ENCODE results near the gene SIX2.

SIX2 gene

DNA sequence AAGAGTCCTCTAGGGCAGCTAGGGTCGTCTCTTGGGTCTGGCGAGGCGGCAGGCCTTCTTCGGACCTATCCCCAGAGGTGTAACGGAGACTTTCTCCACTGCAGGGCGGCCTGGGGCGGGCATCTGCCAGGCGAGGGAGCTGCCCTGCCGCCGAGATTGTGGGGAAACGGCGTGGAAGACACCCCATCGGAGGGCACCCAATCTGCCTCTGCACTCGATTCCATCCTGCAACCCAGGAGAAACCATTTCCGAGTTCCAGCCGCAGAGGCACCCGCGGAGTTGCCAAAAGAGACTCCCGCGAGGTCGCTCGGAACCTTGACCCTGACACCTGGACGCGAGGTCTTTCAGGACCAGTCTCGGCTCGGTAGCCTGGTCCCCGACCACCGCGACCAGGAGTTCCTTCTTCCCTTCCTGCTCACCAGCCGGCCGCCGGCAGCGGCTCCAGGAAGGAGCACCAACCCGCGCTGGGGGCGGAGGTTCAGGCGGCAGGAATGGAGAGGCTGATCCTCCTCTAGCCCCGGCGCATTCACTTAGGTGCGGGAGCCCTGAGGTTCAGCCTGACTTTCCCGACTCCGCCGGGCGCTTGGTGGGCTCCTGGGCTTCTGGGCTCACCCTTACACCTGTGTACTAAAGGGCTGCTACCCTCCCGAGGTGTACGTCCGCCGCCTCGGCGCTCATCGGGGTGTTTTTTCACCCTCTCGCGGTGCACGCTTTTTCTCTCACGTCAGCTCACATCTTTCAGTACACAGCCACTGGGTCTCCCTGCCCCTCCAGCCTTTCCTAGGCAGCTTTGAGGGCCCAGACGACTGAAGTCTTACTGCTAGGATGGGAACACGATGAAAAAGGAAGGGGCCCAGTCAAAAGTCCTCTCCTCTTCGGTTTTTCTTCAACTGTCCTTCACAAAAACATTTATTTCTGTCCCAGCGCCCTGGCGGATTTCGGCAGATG, 8.1 kb downstream of the SIX2 start:
- no peak for DNase-seq

DNA sequence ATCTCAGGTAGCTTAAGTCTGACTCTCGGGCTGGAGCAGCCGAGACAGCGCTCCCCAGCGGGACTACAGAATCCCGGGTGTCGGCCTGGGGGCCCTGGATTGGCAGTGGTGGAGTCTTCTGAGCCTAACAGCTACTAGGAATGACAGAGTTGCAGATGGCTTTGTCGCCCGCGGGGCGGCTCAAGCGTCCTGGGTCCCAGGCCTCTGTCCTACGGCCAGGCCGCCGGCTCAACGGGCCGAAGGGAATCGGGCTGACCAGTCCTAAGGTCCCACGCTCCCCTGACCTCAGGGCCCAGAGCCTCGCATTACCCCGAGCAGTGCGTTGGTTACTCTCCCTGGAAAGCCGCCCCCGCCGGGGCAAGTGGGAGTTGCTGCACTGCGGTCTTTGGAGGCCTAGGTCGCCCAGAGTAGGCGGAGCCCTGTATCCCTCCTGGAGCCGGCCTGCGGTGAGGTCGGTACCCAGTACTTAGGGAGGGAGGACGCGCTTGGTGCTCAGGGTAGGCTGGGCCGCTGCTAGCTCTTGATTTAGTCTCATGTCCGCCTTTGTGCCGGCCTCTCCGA, 8.8 kb downstream of the SIX2 start:
- DNase-seq, result no peak

GRCh38 chr2:44999540-44999939, 9.7 kb downstream of the SIX2 start:
- no peak for DNase-seq

GRCh38 chr2:44997963-44998362, 11.3 kb downstream of the SIX2 start:
- DNase-seq, result no peak

GRCh38 chr2:44996356-44996755, 12.9 kb downstream of the SIX2 start:
- DNase-seq, result no peak

- DNase-seq, result no peak
These were observed 14.9 kb downstream of the SIX2 start for GRCh38 chr2:44994377-44994776.

DNA sequence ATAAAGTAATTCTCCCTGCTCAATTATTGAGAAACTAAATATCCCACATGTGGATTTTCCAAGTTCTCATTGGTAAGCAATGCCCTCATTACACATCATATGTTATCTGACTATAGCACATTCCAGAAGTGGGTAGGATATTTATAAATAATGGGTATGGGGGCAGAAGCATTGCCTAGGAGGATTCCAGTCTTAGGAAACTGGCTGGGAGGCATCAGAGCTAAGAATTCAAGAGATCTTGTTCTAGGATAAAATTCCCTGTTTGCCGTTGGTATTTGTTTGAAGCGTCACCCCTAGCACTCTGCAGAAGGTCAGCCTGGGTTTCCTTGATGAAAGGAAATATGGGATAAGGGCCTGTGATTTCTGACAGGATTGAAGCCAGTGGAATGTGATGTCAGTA, 20.1 kb downstream of the SIX2 start:
- DNase-seq, result no peak

DNA sequence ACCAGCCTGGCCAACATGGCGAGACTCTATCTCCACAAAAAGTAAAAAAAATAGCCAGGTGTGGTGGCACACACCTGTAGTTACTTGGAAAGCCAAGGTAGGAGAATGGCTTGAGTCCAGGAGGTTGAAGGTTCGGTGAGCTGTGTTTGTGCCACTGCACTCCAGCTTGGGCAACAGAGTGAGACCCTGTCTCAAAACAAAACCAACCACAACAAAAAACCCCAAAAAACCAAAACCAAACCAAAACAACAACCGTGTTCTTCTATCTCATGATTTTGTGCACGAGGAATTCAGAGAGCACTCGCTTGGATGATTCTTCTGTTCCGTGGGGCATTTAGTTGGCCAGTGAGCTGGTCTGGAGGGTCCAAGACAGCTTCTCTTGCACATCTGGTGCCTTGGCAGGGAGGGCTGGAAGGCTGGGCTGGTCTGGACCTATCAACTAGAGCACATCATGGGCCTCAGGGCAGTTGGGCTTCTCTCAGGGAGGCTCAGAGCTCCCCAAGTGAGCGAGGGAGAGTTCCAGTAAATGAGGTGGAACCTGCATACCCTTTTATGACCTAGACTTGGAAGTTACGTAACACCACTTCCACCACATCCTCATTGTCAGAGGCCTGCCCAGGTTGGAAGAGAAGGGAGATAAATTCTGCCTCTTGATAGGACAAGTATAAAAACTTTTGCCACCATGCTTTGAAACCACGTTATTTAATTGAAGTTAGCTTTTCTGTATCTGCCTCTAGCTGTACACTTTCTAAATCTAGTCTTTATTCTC, 25.2 kb downstream of the SIX2 start:
- no peak for DNase-seq

- peak; percentile 69 for DNase-seq
These were observed 27.5 kb downstream of the SIX2 start for GRCh38 chr2:44981714-44982108.

DNA sequence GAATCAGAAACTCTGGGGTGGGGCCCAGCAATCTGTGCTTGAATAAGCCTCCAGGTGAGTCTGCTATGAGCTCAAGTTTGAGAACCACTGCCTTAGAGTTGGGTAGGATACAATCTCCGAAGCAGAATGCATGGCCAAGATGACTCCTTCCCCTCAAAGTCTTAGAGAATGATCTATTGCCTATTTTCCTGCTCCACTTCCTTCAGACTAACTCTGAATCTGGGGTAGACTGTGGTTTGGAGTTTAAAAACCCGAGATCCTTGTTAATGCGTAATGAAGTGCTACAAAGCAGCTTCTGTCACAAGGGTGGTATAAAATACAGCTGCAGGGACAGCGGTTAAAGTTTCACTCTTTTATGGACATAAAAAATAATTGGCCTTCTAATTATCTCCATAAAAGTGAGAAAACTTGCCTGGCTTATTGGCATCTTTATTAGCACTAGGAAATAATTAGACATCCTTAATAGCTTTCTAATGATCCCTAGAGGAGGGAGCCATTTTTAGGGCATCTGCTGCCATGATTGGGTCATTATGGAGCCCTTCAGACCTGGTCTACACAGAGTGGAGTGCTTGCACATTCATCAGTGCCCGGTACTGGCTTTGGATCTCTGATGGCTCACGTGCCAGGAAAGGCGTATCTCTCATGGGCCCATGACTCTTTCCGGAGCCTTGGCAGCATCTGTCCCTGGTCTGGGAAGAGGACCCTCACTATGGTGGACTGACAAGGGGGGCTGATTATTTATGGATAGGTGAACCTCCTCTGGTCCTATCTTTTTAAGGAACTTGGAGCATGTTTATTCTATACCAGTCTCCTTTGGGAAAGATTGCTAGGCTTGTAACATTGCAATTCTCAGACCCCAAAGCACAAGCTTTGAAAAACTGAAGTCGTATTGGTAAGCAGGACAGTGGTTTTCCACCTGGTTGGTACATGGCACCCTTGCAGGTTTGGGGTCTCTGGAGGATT, 28.2 kb downstream of the SIX2 start:
- DNase-seq, result no peak

- no peak for DNase-seq
These were observed 29.7 kb downstream of the SIX2 start for GRCh38 chr2:44979581-44979980.

DNA sequence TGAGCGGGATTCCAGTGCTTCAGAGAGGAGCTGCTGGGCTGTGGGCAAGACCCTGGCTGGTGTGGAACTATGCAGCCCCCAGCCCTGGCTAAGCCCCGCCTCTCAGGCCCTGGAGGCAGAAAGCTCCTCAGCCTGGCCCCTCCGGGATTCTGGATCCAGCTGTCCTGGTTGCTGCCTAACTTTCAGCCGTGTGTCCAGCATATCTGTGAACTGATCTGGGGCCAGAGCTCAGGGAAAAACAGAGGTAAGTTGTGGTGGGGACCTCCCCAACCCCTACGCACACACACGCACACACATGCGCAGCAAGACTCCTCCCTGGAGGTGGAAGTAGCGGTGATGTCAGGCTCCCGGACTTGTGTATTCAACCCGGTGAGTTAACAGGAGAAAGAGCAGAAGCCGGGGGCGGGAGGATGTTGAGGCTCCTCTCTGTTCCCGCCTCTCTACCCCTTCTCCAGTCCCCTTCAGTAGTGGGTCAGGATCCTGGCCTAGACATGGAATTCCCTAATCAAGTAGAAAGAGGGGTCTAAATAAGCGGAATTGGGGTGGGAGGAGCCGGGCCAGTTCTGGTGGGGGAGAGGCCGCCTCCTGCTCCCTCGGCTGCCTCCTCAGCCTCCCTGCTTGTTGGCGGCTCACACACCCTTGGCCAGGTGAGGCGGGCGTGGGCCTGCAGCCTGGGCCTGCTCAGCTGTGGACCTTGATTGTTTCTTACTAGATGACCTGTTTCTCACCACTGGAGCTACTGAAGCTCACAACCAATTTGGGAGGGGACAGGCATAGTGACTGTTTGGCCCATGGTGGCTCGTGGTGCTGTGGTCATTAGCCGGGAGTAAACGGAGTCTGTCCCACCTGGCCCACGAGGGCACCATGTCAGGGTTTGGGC, 33.4 kb downstream of the SIX2 start:
- DNase-seq, result no peak

DNA sequence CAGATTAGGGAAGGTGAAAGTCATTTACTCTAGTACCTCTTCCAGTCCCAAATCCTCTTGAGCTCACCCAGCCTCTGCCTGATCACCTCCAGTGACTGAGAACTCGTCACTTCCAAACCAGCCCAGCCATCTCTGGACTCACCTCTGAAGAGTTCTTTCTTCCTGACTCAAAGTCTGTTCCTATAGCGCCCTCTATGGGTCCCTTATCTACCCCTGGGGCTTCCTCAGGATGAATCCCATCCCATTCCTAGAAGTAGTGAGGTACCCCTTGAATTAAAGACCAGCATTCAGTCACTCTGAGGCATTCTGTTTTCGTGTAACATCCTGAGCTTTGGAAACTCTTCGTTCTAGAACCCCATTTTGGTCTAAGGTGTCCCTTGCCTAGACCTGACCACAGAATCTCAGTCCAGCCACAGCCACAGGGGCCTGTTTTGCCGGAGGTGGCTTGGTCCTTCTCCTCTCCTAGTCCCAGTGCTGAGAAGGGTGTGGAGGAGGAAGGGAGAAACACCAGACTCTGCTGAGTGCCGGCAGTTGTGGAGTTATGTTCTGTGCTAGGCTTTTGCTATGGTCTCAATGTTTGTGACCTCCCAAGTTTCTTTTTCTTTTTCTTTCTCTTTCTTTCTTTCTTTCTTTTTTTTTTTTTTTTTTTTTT, 35.1 kb downstream of the SIX2 start:
- no peak for DNase-seq

DNA sequence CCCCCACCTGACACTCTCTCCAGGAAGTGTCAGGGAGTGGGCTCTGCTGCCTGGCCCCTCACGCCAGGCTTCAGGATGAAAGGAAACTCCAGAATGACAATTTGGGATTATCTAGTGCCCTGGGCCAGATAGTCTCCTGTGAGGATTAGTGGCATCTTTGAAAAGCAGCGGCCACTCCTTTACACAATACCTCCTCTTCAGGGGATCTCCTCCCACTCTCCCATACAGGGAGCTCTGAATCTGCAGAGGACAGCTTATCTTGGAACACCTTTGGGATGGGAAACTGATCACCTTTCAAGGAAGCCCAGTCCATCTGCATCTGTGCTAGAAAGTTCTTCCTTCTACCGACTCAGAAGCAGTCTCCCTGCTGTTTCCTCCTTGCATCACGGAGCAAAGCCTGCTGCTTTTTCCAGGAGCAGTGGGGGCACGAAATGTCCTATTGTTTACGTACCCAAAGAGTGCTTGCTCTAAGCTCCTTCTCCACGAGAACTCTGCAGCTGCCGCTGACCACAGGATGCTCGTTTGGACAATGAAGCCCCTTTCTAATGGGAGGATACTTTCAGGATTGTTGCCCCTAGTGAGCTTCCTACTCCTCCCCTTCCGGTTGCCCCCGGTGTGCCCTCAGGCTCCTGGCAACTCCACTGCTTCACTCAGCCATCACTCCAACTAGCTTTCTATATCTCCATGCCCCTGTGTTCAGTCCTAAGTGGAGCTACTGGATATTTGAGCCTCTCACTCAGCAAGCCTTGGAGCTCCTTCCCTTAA, 36.3 kb downstream of the SIX2 start:
- no peak for DNase-seq

GRCh38 chr2:44970846-44971450, 38.3 kb downstream of the SIX2 start:
- no peak for DNase-seq

GRCh38 chr2:44969936-44970335, 39.3 kb downstream of the SIX2 start:
- DNase-seq, result no peak

GRCh38 chr2:44967727-44968432, 41.4 kb downstream of the SIX2 start:
- DNase-seq, result no peak

- DNase-seq, result no peak
These were observed 42.2 kb downstream of the SIX2 start for GRCh38 chr2:44967056-44967455.

DNA sequence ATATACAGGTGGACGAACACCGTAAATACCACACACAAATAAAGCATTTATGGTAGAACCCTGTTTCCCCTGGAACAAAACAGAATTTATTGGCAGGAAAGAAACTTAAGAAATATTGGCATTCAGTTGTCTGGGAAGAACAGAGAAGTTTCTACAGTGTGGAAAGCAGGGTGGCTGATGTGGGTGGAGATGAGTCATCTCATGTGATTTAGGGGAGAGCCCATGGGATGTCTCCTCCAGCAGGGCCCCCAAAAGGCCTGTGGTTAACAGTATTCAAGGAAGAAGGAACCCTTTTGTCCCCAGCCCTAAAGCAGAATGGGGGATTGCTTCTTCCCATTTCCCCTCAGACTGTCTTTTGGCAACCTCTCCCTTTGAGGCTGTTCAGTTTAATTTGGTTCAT, 43.6 kb downstream of the SIX2 start:
- no peak for DNase-seq

Measured in activated naive CD4-positive, alpha-beta T cell treated with anti-CD3 and anti-CD28 coated beads, Interleukin-2, amount 50 U/mL, for 16 hours (primary cell).